ENCODE data around the gene DPY19L2.
"Not testable (repeated sequence)": the region's sequence is repeated elsewhere in the genome, so short reads cannot be mapped to it uniquely, and the experiment has no call there.

The DPY19L2 gene

GRCh38 chr12:63658501-63658900, 9.8 kb downstream of the DPY19L2 start:
- not testable (repeated sequence) for FAIRE-seq

- peak; percentile 80 for FAIRE-seq
Measured at GRCh38 chr12:63656407-63656806, 11.9 kb downstream of the DPY19L2 start.

- peak; percentile 68 for FAIRE-seq
Measured at GRCh38 chr12:63655543-63656257, 12.6 kb downstream of the DPY19L2 start.

GRCh38 chr12:63654481-63654880, 13.8 kb downstream of the DPY19L2 start:
- FAIRE-seq: not testable (repeated sequence)

GRCh38 chr12:63649517-63649916, 18.8 kb downstream of the DPY19L2 start:
- FAIRE-seq: not testable (repeated sequence)

- FAIRE-seq: not testable (repeated sequence)
Measured at GRCh38 chr12:63643381-63644140, 24.7 kb downstream of the DPY19L2 start.

- not testable (repeated sequence) for FAIRE-seq
Measured at GRCh38 chr12:63624258-63624657, 44.0 kb downstream of the DPY19L2 start.

- not testable (repeated sequence) for FAIRE-seq
Measured at GRCh38 chr12:63615544-63615943, 52.7 kb downstream of the DPY19L2 start.

GRCh38 chr12:63611285-63611684, 57.0 kb downstream of the DPY19L2 start:
- peak; percentile 15 for FAIRE-seq

GRCh38 chr12:63609281-63609680, 59.0 kb downstream of the DPY19L2 start:
- not testable (repeated sequence) for FAIRE-seq

- FAIRE-seq: not testable (repeated sequence)
Measured at GRCh38 chr12:63604985-63605384, 63.3 kb downstream of the DPY19L2 start.

GRCh38 chr12:63594828-63595227, 73.5 kb downstream of the DPY19L2 start:
- FAIRE-seq: not testable (repeated sequence)

- not testable (repeated sequence) for FAIRE-seq
Measured at GRCh38 chr12:63584426-63584825, 83.9 kb downstream of the DPY19L2 start.

- not testable (repeated sequence) for FAIRE-seq
Measured at GRCh38 chr12:63583289-63583688, 85.0 kb downstream of the DPY19L2 start.

GRCh38 chr12:63577631-63578030, 90.7 kb downstream of the DPY19L2 start:
- not testable (repeated sequence) for FAIRE-seq

GRCh38 chr12:63572038-63572437, 96.3 kb downstream of the DPY19L2 start:
- FAIRE-seq: not testable (repeated sequence)

GRCh38 chr12:63558445-63558844, 109.8 kb downstream of the DPY19L2 start:
- not testable (repeated sequence) for FAIRE-seq

- not testable (repeated sequence) for FAIRE-seq
Measured at GRCh38 chr12:63551397-63551796, 116.9 kb downstream of the DPY19L2 start.

GRCh38 chr12:63549034-63549433, 119.3 kb downstream of the DPY19L2 start:
- not testable (repeated sequence) for FAIRE-seq

GRCh38 chr12:63545298-63545916, 122.9 kb downstream of the DPY19L2 start:
- not testable (repeated sequence) for FAIRE-seq

- not testable (repeated sequence) for FAIRE-seq
Measured at GRCh38 chr12:63538656-63539055, 129.6 kb downstream of the DPY19L2 start.

GRCh38 chr12:63537838-63538237, 130.5 kb downstream of the DPY19L2 start:
- FAIRE-seq: not testable (repeated sequence)

- FAIRE-seq: not testable (repeated sequence)
Measured at GRCh38 chr12:63529641-63530040, 138.7 kb downstream of the DPY19L2 start.
